Coronary artery (tissue), 2 donors: ENCODE data around the gene KCNIP1.

Experiments
- DNase-seq: peaks from one replicate; pipeline ENCODE4 v3.0.0-alpha.2; 2017; ENCODE audit warnings: low spot score
- H3K27ac ChIP-seq, 2 donors: fragments of 200-600 bp; sonication (generic); one replicate each; pipeline ENCODE4 v1.5.1; 2016 to 2019
- H3K4me3 ChIP-seq: fragments of 200-600 bp; sonication (generic); 2 replicates; pipeline ENCODE4 v1.5.1; 2016; ENCODE audit warnings: mild to moderate bottlenecking, moderate library complexity
- TF ChIP-seq, protein P1 (sequence below): fragments of 200-600 bp; sonication (generic); IDR thresholded peaks from one replicate; pipeline ENCODE4 v1.5.1; 2019; ENCODE audit warnings: antibody characterized with exemption

The KCNIP1 gene

GRCh38 chr5:170700503-170700902 is 196.7 kb downstream of the KCNIP1 start:
- TF ChIP-seq, protein P1, sequence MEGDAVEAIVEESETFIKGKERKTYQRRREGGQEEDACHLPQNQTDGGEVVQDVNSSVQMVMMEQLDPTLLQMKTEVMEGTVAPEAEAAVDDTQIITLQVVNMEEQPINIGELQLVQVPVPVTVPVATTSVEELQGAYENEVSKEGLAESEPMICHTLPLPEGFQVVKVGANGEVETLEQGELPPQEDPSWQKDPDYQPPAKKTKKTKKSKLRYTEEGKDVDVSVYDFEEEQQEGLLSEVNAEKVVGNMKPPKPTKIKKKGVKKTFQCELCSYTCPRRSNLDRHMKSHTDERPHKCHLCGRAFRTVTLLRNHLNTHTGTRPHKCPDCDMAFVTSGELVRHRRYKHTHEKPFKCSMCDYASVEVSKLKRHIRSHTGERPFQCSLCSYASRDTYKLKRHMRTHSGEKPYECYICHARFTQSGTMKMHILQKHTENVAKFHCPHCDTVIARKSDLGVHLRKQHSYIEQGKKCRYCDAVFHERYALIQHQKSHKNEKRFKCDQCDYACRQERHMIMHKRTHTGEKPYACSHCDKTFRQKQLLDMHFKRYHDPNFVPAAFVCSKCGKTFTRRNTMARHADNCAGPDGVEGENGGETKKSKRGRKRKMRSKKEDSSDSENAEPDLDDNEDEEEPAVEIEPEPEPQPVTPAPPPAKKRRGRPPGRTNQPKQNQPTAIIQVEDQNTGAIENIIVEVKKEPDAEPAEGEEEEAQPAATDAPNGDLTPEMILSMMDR = no peak
- no peak for DNase-seq
- H3K27ac ChIP-seq = no peak overlapping the region
- no peak overlapping the region for H3K4me3 ChIP-seq

DNA sequence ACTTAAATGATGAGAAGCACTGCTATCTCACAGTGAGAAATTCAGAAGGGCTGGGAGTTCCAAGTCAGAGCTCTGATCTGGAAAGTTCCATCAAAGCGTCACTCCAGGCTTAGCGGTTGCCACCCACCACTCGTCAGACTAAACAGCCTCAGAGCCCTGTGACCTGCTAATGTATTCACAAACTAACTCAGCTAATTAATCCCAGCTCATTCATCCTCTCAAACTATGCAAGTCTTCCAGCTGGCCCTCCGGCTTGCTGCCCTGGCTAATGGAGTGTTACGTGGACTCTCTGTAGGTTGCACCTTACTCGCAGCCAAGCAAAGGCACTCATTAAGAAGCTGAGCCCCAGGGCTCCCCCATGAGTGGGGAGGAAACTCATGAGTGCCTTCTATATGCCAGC is 197.5 kb downstream of the KCNIP1 start:
- H3K4me3 ChIP-seq = no peak overlapping the region
- no peak overlapping the region for H3K27ac ChIP-seq
- no peak for DNase-seq
- TF ChIP-seq, protein P1 = no peak

- TF ChIP-seq, protein P1 = no peak
These were observed 200.8 kb downstream of the KCNIP1 start for GRCh38 chr5:170704417-170705192.

DNA sequence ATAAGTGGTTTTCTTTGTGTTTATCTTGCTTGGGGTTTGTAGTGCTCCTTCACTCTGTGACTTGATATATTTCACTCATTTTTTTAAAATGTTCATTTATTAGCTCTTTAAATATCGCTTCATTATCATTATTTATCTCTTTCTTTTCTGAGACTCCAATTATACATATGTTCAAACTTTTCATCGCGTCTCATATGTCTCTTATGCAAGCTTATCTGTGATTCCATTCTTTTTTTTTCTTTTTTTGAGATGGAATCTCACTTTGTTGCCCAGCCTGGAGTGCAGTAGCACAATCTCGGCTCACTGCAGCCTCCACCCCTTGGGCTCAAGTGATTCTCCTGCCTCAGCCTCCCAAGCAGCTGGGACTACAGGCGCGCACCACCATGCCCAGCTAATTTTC is 205.8 kb downstream of the KCNIP1 start:
- no peak overlapping the region for H3K27ac ChIP-seq
- no peak for DNase-seq
- TF ChIP-seq, protein P1 = no peak
- H3K4me3 ChIP-seq = no peak overlapping the region

More at GRCh38 chr5:170704417-170705192, 200.8 kb downstream of the KCNIP1 start:
- DNase-seq = no peak
- no peak overlapping the region for H3K4me3 ChIP-seq
- no peak overlapping the region for H3K27ac ChIP-seq

- TF ChIP-seq, protein P1 = no peak
- no peak for DNase-seq
These were observed 207.5 kb downstream of the KCNIP1 start for GRCh38 chr5:170711300-170711699.

GRCh38 chr5:170715141-170715540 is 211.3 kb downstream of the KCNIP1 start:
- Histone ChIP-seq H3K4me3 (no peak overlapping the region), H3K27ac (no peak overlapping the region)
- DNase-seq = no peak
- TF ChIP-seq, protein P1 = no peak

More at GRCh38 chr5:170711300-170711699, 207.5 kb downstream of the KCNIP1 start:
- Histone ChIP-seq H3K27ac (no peak overlapping the region), H3K4me3 (no peak overlapping the region)

- no peak overlapping the region for H3K27ac ChIP-seq
- no peak for DNase-seq
- TF ChIP-seq, protein P1 = no peak
- no peak overlapping the region for H3K4me3 ChIP-seq
These were observed 212.6 kb downstream of the KCNIP1 start for GRCh38 chr5:170716396-170716795.
